GM23248 (cell line): ENCODE data around the gene NEURL2.

Source experiments
- EZH2 ChIP-seq: fragments of 200-600 bp; sonication (generic); IDR thresholded peaks from 2 replicates; pipeline ENCODE4 v1.6.1; 2018; ENCODE audit warnings: antibody characterized with exemption, mild to moderate bottlenecking; ENCODE audit not compliant: insufficient read depth, poor library complexity, severe bottlenecking
- EZH2phosphoT487 ChIP-seq: fragments of 200-600 bp; sonication (generic); IDR thresholded peaks from 2 replicates; pipeline ENCODE4 v1.6.1; 2018; ENCODE audit warnings: antibody characterized with exemption, moderate library complexity, mild to moderate bottlenecking, low read depth; ENCODE audit not compliant: insufficient read depth

GRCh38 chr20:45907219-45907948 is 16.4 kb upstream of the NEURL2 start:
- TF ChIP-seq EZH2, result no peak
- no peak for TF ChIP-seq EZH2phosphoT487
